Stimulated activated naive CD8-positive, alpha-beta T cell treated with anti-CD3 and anti-CD28 coated beads, Interleukin-15, Interleukin-2, amounts not matched to agents 100 ng/mL and 50 ng/mL, for 24 hours (primary cell): ENCODE data around the gene MST1.
A peak's percentile ranks its signal among the peaks of the same experiment; 100 is the strongest.

Experiments
- H3K27ac Mint-ChIP-seq: one replicate; pipeline ENCODE4 v1.8.0; 2021; ENCODE audit warnings: mild to moderate bottlenecking, mixed read lengths
- H3K27me3 Mint-ChIP-seq: one replicate; pipeline ENCODE4 v1.8.0; 2021; ENCODE audit warnings: mixed read lengths
- H3K36me3 Mint-ChIP-seq: one replicate; pipeline ENCODE4 v1.8.0; 2021; ENCODE audit warnings: low read depth, mixed read lengths
- H3K4me1 Mint-ChIP-seq: one replicate; pipeline ENCODE4 v1.8.0; 2021; ENCODE audit warnings: low read depth, mixed read lengths
- H3K4me3 Mint-ChIP-seq: one replicate; pipeline ENCODE4 v1.8.0; 2021; ENCODE audit warnings: mild to moderate bottlenecking, mixed read lengths
- H3K9me3 Mint-ChIP-seq: one replicate; pipeline ENCODE4 v1.8.0; 2021; ENCODE audit warnings: mixed read lengths

Gene MST1

DNA sequence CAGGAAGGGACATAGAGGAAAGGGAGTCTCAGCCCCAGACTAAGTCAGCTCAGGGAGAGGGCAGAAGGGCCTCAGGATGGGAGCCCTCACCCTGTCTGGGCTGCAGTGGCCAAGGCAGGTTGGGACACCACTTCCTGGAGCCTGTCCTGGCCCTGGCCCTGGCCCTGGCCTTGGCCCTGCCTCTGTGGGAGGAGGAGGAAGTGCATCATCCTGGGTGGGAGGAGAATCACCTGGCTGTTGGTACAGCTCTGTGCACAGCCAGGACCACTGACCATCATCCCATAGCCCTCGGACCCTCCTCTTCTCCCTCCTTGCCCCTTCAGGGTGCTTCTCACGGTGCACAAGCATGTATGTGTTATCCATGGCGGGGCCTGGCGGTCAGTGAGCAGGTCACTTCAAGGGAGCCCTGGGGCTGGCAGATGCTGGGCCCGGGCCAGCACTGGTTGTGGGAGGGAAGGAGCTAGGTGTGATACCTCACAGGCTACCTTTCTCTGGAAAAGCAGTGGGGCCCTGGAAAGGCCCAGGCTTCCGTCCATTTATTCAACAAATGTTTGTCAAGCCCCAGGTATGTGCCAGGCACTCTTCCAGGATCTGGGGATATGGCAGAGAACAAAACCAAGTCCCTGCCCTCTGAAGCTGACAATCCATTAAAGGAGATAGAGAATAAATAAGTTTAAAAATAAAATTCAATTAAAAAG lies 23.3 kb downstream of the MST1 start:
- H3K27ac Mint-ChIP-seq, result no peak overlapping the region
- no peaks in the 10 kb centered on the region for H3K9me3 Mint-ChIP-seq
- no peak overlapping the region for H3K4me3 Mint-ChIP-seq
- H3K36me3 Mint-ChIP-seq, result no peaks in the 10 kb centered on the region
- no peaks in the 10 kb centered on the region for H3K4me1 Mint-ChIP-seq
- no peaks in the 10 kb centered on the region for H3K27me3 Mint-ChIP-seq

DNA sequence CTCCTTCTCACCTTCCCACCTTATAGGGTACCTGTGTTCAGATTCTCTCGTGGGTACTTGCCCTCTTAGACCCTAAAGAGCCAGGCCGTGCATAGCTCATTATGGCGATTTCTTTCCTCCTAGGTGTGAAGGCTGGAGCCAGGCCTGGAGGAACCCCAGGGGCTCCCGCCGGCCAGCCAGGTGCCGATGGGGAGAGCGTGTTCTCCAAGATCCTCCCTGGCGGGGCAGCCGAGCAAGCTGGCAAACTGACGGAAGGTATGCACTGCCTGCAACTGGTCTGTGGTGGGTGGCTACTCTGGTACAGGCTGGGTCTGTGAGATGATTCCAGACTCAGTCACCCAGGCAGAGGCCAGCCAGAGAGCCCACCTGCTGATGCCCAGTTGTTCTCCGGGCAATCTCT lies 25.0 kb downstream of the MST1 start:
- Mint-ChIP-seq H3K36me3 (no peaks in the 10 kb centered on the region), H3K4me3 (no peak overlapping the region), H3K4me1 (no peaks in the 10 kb centered on the region), H3K27ac (no peak overlapping the region), H3K9me3 (no peaks in the 10 kb centered on the region), H3K27me3 (no peaks in the 10 kb centered on the region)

DNA sequence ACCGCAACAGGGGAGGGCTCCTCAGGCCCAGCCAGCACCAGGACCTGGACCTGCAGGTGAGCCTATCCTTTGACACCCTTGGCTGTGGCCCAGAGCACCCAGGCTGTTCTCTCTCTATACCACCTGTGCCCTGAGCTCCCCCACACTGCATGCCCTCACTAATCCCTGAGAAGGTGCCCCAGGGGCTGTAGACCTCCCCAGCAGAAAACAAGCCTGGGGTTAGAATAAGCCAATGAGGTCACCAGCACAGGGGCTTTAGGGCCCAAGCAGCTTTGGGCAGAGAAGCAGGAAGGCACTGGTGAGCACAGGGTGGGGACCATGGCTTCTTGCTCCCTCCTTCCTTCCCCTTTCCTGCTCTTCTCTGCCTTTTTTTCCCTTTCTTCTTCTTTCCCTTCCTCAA lies 25.4 kb downstream of the MST1 start:
- Mint-ChIP-seq H3K4me1 (no peaks in the 10 kb centered on the region), H3K36me3 (no peaks in the 10 kb centered on the region), H3K9me3 (no peaks in the 10 kb centered on the region), H3K4me3 (no peak overlapping the region), H3K27me3 (no peaks in the 10 kb centered on the region), H3K27ac (no peak overlapping the region)

DNA sequence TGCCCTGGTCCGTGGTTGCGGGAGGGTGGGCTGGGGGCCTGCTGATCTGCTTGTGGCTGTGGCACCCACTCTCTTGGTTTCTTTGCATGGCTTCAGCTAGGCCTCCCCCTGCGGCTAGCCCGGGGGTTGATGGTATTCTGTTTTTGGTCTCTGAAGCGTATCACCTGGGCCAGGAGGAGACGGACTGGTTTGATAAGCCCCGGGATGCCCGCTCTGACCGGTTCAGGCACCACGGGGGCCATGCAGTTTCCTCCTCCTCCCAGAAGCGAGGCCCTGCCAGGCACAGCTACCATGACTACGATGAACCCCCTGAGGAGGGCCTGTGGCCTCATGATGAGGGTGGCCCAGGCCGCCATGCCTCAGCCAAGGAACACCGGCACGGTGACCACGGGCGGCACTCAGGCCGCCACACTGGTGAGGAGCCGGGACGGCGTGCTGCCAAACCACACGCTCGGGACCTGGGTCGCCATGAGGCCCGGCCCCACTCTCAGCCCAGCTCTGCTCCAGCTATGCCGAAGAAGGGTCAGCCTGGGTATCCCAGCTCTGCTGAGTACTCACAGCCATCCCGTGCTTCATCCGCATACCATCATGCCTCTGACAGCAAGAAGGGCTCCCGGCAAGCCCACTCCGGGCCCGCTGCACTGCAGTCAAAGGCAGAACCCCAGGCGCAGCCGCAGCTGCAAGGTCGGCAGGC lies 26.4 kb downstream of the MST1 start:
- H3K27me3 Mint-ChIP-seq, result no peaks in the 10 kb centered on the region
- no peak overlapping the region for H3K4me3 Mint-ChIP-seq
- no peaks in the 10 kb centered on the region for H3K4me1 Mint-ChIP-seq
- H3K27ac Mint-ChIP-seq, result no peak overlapping the region
- no peaks in the 10 kb centered on the region for H3K36me3 Mint-ChIP-seq
- H3K9me3 Mint-ChIP-seq, result no peaks in the 10 kb centered on the region

DNA sequence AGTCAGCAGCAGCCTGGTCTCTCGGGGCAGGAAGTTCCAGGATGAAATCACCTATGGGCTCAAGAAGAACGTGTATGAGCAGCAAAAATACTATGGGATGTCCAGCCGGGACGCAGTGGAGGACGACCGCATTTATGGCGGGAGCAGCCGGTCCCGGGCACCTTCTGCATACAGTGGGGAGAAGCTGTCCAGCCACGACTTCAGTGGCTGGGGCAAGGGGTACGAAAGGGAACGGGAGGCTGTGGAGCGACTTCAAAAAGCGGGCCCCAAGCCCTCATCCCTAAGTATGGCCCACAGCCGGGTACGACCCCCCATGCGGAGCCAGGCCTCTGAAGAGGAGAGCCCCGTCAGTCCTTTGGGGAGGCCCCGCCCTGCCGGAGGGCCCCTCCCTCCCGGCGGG lies 27.3 kb downstream of the MST1 start:
- Mint-ChIP-seq H3K36me3 (no peaks in the 10 kb centered on the region), H3K27me3 (no peaks in the 10 kb centered on the region), H3K4me1 (no peaks in the 10 kb centered on the region), H3K27ac (no peak overlapping the region), H3K4me3 (no peak overlapping the region), H3K9me3 (no peaks in the 10 kb centered on the region)

DNA sequence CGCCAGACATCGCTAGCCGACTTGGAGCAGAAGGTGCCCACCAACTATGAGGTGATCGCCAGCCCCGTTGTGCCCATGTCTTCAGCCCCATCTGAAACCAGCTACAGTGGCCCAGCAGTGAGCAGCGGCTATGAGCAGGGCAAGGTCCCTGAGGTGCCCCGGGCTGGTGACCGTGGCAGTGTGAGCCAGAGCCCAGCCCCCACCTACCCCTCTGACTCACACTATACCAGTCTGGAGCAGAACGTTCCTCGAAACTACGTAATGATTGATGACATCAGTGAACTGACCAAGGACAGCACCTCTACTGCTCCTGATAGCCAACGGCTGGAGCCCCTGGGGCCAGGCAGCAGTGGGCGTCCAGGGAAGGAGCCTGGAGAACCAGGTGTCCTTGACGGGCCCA lies 28.0 kb downstream of the MST1 start:
- H3K4me3 Mint-ChIP-seq, result no peak overlapping the region
- no peaks in the 10 kb centered on the region for H3K27me3 Mint-ChIP-seq
- no peaks in the 10 kb centered on the region for H3K4me1 Mint-ChIP-seq
- no peak overlapping the region for H3K27ac Mint-ChIP-seq
- no peaks in the 10 kb centered on the region for H3K9me3 Mint-ChIP-seq
- no peaks in the 10 kb centered on the region for H3K36me3 Mint-ChIP-seq

DNA sequence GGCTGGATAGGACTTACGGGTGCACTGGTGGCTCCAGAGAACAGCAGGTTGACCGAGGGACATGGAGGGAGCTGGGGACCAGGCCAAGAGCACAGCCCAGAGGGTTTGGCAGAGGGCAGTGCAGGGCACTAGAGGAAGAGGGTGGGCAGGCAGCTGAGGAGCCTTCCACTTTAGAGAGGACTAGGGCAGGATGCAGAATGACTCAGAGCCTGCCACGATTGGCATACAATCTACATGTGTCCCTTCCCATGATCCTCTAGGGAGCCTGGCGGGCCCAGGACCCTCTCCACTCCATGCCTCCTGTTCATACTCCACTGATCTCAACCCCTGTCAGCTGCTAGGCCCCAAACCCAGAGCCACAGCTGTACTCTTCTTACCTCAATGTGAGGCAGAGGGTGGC lies 29.5 kb downstream of the MST1 start:
- H3K9me3 Mint-ChIP-seq, result no peaks in the 10 kb centered on the region
- no peak overlapping the region for H3K4me3 Mint-ChIP-seq
- no peak overlapping the region for H3K27ac Mint-ChIP-seq
- H3K27me3 Mint-ChIP-seq, result no peaks in the 10 kb centered on the region
- no peaks in the 10 kb centered on the region for H3K36me3 Mint-ChIP-seq
- no peaks in the 10 kb centered on the region for H3K4me1 Mint-ChIP-seq

DNA sequence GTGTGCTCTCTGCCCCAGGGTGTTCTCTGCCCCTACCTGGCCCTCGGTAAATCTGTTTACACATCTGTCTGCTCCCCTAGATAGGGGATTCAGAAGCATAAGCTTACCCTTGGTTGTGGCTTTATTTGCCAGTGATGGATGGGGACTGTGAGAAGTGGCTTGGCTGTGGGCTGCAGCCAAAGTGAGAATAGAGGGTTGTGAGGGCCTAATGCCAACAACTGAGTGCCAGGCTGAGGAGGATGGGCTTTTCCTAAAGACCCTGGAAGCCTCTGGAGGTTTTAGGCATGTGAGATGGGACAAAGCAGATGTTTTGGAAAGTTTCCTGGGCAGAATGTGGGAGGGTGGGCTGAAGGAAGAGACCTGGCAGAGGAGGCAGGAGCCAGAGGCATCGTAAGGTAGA lies 30.6 kb downstream of the MST1 start:
- H3K36me3 Mint-ChIP-seq, result no peaks in the 10 kb centered on the region
- no peak overlapping the region for H3K4me3 Mint-ChIP-seq
- peak overlapping the region; percentile 17 for H3K27ac Mint-ChIP-seq
- H3K27me3 Mint-ChIP-seq, result no peaks in the 10 kb centered on the region
- H3K4me1 Mint-ChIP-seq, result no peaks in the 10 kb centered on the region
- no peaks in the 10 kb centered on the region for H3K9me3 Mint-ChIP-seq

DNA sequence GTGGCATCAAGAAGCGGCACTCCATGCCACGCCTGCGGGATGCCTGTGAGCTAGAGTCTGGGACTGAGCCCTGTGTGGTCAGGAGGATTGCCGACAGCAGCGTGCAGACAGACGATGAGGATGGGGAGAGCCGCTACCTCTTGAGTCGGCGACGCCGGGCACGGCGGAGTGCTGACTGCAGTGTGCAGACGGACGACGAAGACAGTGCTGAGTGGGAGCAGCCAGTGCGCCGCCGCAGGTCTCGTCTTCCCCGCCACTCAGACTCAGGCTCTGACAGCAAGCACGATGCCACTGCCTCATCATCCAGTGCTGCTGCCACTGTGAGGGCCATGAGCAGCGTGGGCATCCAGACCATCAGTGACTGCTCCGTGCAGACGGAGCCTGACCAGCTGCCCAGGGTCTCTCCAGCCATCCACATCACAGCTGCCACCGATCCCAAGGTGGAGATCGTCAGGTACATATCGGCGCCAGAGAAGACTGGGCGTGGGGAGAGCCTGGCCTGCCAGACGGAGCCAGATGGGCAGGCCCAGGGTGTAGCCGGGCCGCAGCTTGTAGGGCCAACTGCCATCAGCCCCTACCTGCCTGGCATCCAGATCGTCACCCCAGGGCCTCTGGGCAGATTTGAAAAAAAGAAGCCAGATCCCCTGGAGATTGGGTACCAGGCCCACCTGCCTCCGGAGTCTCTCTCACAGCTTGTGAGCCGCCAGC lies 31.9 kb downstream of the MST1 start:
- Mint-ChIP-seq H3K4me3 (no peak overlapping the region), H3K27me3 (no peaks in the 10 kb centered on the region), H3K27ac (no peak overlapping the region), H3K4me1 (no peaks in the 10 kb centered on the region), H3K9me3 (no peaks in the 10 kb centered on the region), H3K36me3 (no peaks in the 10 kb centered on the region)

DNA sequence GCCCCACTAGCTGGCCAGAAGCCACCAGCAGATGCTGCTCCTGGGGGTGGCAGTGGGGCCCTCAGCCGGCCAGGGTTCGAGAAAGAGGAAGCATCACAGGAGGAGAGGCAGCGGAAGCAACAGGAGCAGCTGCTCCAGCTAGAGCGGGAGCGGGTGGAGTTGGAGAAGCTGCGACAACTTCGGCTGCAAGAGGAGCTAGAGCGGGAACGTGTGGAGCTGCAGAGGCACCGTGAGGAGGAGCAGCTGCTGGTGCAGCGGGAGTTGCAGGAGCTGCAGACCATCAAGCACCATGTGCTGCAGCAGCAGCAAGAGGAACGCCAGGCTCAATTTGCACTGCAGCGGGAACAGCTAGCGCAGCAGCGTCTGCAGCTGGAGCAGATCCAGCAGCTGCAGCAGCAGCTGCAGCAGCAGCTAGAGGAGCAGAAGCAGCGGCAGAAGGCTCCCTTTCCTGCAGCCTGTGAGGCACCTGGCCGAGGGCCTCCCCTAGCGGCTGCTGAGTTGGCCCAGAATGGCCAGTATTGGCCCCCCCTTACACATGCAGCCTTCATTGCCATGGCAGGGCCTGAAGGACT lies 32.6 kb downstream of the MST1 start:
- no peak overlapping the region for H3K4me3 Mint-ChIP-seq
- no peaks in the 10 kb centered on the region for H3K9me3 Mint-ChIP-seq
- no peak overlapping the region for H3K27ac Mint-ChIP-seq
- no peaks in the 10 kb centered on the region for H3K36me3 Mint-ChIP-seq
- H3K4me1 Mint-ChIP-seq, result no peaks in the 10 kb centered on the region
- no peaks in the 10 kb centered on the region for H3K27me3 Mint-ChIP-seq

DNA sequence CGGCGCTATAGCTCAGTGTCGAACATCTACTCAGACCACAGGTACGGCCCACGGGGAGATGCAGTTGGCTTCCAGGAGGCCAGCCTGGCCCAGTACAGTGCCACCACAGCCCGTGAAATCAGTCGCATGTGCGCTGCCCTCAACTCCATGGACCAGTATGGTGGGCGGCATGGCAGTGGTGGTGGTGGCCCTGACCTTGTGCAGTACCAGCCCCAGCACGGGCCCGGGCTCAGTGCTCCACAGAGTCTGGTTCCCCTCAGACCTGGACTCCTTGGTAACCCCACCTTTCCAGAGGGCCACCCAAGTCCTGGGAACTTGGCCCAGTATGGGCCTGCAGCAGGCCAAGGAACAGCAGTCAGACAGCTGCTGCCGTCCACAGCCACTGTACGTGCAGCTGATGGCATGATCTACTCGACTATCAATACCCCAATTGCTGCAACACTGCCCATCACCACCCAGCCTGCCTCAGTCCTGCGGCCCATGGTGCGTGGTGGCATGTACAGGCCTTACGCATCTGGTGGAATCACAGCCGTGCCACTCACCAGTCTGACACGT lies 33.5 kb downstream of the MST1 start:
- no peak overlapping the region for H3K27ac Mint-ChIP-seq
- no peak overlapping the region for H3K4me3 Mint-ChIP-seq
- H3K36me3 Mint-ChIP-seq, result no peaks in the 10 kb centered on the region
- no peaks in the 10 kb centered on the region for H3K9me3 Mint-ChIP-seq
- no peaks in the 10 kb centered on the region for H3K4me1 Mint-ChIP-seq
- H3K27me3 Mint-ChIP-seq, result no peaks in the 10 kb centered on the region

DNA sequence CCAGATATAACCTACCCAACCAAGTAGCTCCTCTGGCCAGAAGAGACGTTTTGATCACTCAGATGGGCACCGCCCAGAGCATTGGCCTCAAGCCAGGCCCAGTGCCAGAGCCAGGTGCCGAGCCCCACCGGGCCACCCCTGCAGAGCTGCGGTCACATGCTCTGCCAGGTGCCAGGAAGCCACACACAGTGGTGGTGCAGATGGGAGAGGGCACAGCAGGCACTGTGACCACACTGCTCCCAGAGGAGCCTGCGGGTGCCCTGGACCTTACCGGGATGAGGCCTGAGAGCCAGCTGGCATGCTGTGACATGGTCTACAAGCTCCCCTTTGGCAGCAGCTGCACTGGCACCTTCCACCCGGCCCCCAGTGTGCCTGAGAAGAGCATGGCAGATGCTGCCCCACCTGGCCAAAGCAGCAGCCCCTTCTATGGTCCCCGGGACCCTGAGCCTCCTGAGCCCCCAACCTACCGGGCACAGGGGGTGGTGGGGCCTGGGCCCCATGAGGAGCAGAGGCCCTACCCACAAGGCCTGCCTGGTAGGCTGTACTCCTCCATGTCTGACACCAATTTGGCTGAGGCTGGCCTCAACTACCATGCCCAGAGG lies 34.2 kb downstream of the MST1 start:
- Mint-ChIP-seq H3K4me3 (no peak overlapping the region), H3K36me3 (no peaks in the 10 kb centered on the region), H3K27me3 (no peaks in the 10 kb centered on the region), H3K9me3 (no peaks in the 10 kb centered on the region), H3K4me1 (no peaks in the 10 kb centered on the region), H3K27ac (no peak overlapping the region)

DNA sequence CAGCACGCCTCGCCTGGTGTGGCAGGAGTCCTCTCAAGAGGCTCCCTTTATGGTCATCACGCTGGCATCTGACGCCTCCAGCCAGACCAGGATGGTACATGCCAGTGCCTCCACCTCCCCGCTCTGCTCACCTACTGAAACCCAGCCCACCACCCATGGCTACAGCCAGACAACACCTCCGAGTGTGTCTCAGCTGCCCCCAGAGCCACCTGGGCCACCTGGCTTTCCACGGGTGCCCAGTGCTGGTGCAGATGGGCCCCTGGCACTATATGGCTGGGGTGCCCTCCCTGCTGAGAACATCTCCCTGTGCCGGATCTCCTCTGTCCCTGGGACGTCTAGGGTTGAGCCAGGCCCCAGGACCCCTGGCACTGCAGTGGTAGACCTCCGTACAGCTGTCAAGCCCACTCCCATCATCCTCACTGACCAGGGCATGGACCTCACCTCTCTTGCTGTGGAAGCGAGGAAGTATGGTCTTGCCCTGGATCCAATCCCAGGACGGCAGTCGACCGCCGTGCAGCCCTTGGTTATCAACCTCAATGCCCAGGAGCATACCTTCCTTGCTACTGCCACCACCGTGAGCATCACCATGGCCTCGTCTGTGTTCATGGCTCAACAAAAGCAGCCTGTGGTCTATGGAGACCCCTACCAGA lies 35.0 kb downstream of the MST1 start:
- Mint-ChIP-seq H3K4me1 (no peaks in the 10 kb centered on the region), H3K9me3 (no peaks in the 10 kb centered on the region), H3K4me3 (no peak overlapping the region), H3K36me3 (no peaks in the 10 kb centered on the region), H3K27ac (no peak overlapping the region), H3K27me3 (no peaks in the 10 kb centered on the region)

DNA sequence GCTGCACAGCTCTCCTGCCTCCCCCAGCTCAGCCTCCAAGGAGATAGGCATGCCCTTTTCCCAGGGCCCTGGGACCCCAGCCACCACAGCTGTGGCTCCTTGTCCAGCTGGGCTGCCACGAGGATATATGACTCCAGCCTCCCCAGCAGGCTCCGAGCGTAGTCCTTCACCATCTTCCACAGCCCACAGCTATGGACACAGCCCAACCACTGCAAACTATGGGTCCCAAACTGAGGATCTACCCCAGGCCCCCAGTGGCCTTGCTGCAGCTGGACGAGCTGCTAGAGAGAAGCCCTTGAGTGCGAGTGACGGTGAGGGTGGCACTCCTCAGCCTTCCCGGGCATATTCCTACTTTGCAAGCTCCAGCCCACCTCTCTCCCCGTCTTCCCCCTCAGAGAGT lies 35.7 kb downstream of the MST1 start:
- Mint-ChIP-seq H3K27me3 (no peaks in the 10 kb centered on the region), H3K4me3 (no peak overlapping the region), H3K4me1 (no peaks in the 10 kb centered on the region), H3K27ac (no peak overlapping the region), H3K36me3 (no peaks in the 10 kb centered on the region), H3K9me3 (no peaks in the 10 kb centered on the region)
